Neural cell (in vitro differentiated cells): Measurements from ENCODE around the gene PRKCG. TPM values are rescaled to one million over a fixed set of nuclear protein-coding genes. Genes with fewer than 3 reads are reported as not detected.

Experiments
- H2AFZ ChIP-seq: fragments of 200-600, 300-800 bp; sonication (generic), shearing (Covaris generic); 2 replicates; pipeline ENCODE4 v1.6.0; 2014; ENCODE audit warnings: low read depth, mild to moderate bottlenecking, antibody characterized with exemption, low read length, moderate library complexity
- H3F3A ChIP-seq: fragments of 200-600 bp; shearing (Covaris generic); 2 replicates; pipeline ENCODE4 v1.6.1; 2016; ENCODE audit warnings: mild to moderate bottlenecking, moderate library complexity, mixed read lengths, antibody characterized with exemption, low read length; ENCODE audit not compliant: insufficient read depth, poor library complexity, severe bottlenecking
- H3K27ac ChIP-seq: fragments of 200-600, 300-800 bp; sonication (generic), shearing (Covaris generic); 2 replicates; pipeline ENCODE4 v1.5.1; 2014; ENCODE audit warnings: mild to moderate bottlenecking, low read length, moderate library complexity
- H3K27me3 ChIP-seq: fragments of 300-800, 200-600 bp; sonication (generic), shearing (Covaris generic); 2 replicates; pipeline ENCODE4 v1.6.0; 2014; ENCODE audit warnings: mild to moderate bottlenecking, low read depth, low read length, moderate library complexity; ENCODE audit not compliant: insufficient read depth
- H3K36me3 ChIP-seq: fragments of 300-800, 200-600 bp; sonication (generic), shearing (Covaris generic); 2 replicates; pipeline ENCODE4 v1.5.1; 2014; ENCODE audit warnings: mild to moderate bottlenecking, antibody characterized with exemption, low read length, moderate library complexity; ENCODE audit not compliant: insufficient read depth
- H3K4me2 ChIP-seq: fragments of 300-800, 200-600 bp; sonication (generic), shearing (Covaris generic); 2 replicates; pipeline ENCODE4 v1.6.0; 2014; ENCODE audit warnings: mild to moderate bottlenecking, low read length
- H3K4me3 ChIP-seq: fragments of 300-800, 200-600 bp; sonication (generic), shearing (Covaris generic); 2 replicates; pipeline ENCODE4 v1.5.1; 2014; ENCODE audit warnings: mild to moderate bottlenecking, low read length, moderate library complexity
- H3K79me2 ChIP-seq: fragments of 200-600 bp; shearing (Covaris generic); replicated peaks from 2 replicates; pipeline ENCODE4 v1.6.0; 2014; ENCODE audit warnings: mild to moderate bottlenecking, low read length, moderate library complexity; ENCODE audit not compliant: insufficient read depth
- H3K9ac ChIP-seq: fragments of 300-800, 200-600 bp; sonication (generic), shearing (Covaris generic); 2 replicates; pipeline ENCODE4 v1.6.1; 2016; ENCODE audit warnings: mild to moderate bottlenecking, low read length, mixed read lengths
- H3K9me2 ChIP-seq: fragments of 200-600 bp; shearing (Covaris generic); 2 replicates; pipeline ENCODE4 v1.6.1; 2016; ENCODE audit warnings: mild to moderate bottlenecking, low read length, mixed read lengths; ENCODE audit not compliant: insufficient read depth
- H3K9me3 ChIP-seq: fragments of 200-600, 300-800 bp; sonication (generic), shearing (Covaris generic); 2 replicates; pipeline ENCODE4 v1.6.1; 2016; ENCODE audit warnings: mild to moderate bottlenecking, mixed run types, low read length, moderate library complexity, mixed read lengths
- H4K20me1 ChIP-seq: fragments of 200-600 bp; shearing (Covaris generic); 2 replicates; pipeline ENCODE4 v1.6.1; 2016; ENCODE audit warnings: mild to moderate bottlenecking, mixed run types; ENCODE audit not compliant: insufficient read depth
- EP300 ChIP-seq: fragments of 450-650 bp; conservative IDR thresholded peaks from 2 replicates; pipeline ENCODE4 v1.6.1; 2014; ENCODE audit warnings: antibody characterized with exemption, mild to moderate bottlenecking, moderate library complexity; ENCODE audit not compliant: poor library complexity, severe bottlenecking
- EZH2 ChIP-seq: fragments of 200-600, 300-800 bp; shearing (Covaris generic), sonication (generic); IDR thresholded peaks from 2 replicates; pipeline ENCODE4 v1.6.1; 2014; ENCODE audit warnings: antibody characterized with exemption, low read length, borderline replicate concordance, mild to moderate bottlenecking; ENCODE audit not compliant: insufficient read depth, poor library complexity, severe bottlenecking
- MXI1 ChIP-seq: fragments of 450-650 bp; conservative IDR thresholded peaks from 2 replicates; pipeline ENCODE4 v1.6.1; 2014; ENCODE audit warnings: antibody characterized with exemption, mild to moderate bottlenecking; ENCODE audit not compliant: poor library complexity, severe bottlenecking
- POLR2AphosphoS5 ChIP-seq: IDR thresholded peaks from 2 replicates; pipeline ENCODE4 v1.6.1; 2012
- RAD21 ChIP-seq: fragments of 450-650 bp; conservative IDR thresholded peaks from 2 replicates; pipeline ENCODE4 v1.6.1; 2014; ENCODE audit warnings: antibody characterized with exemption, mild to moderate bottlenecking, moderate library complexity
- SMC3 ChIP-seq: fragments of 450-650 bp; conservative IDR thresholded peaks from 2 replicates; pipeline ENCODE4 v1.6.1; 2014; ENCODE audit warnings: antibody characterized with exemption, mild to moderate bottlenecking, moderate library complexity; ENCODE audit not compliant: poor library complexity
- TAF1 ChIP-seq: IDR thresholded peaks from 2 replicates; pipeline ENCODE4 v1.6.1; 2012; ENCODE audit warnings: low read depth
- polyA plus RNA-seq: library from polyadenylated mRNA; depleted of rRNA; stranded (reverse); fragments of >200 nt; gene quantifications from 2 replicates; pipeline ENCODE4 v1.2.3, GENCODE V29; 2014
- TF ChIP-seq, protein P1 (sequence below): IDR thresholded peaks from 2 replicates; pipeline ENCODE4 v1.6.1; 2012; ENCODE audit warnings: borderline replicate concordance
- TF ChIP-seq, protein P2 (sequence below): fragments of 450-650 bp; IDR thresholded peaks from 2 replicates; pipeline ENCODE4 v1.5.1; 2014; ENCODE audit warnings: antibody characterized with exemption, mild to moderate bottlenecking, moderate library complexity; ENCODE audit not compliant: poor library complexity, severe bottlenecking

PRKCG gene
- polyA plus RNA-seq, 1 donor from 2014 or later = 0.99 TPM

DNA sequence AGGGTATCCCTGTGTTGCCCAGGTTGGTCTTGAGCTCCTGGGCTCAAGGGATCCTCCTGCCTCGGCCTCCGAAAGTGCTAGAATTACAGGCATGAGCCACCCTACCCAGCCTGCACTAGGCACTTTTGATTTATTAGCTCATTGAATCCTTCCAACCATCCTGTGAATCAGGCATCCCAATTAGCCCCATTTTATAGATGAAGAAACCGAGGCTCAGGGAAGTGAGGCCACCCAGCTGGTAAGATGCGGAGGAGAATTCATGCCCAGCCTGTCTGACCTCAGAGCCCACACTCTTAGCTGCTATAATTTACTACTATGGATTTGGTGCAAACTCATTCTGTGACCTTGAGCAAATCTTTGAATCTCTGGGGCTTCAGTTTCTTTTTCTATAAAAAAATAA lies 62.9 kb downstream of the PRKCG start:
- Histone ChIP-seq H3K36me3 (no peaks in the 10 kb centered on the region), H2AFZ (no peak overlapping the region), H3K27me3 (no peaks in the 10 kb centered on the region), H3K79me2 (no peaks in the 10 kb centered on the region), H3K9ac (no peak overlapping the region), H3K4me2 (no peak overlapping the region), H3K9me2 (no peaks in the 10 kb centered on the region), H3K4me3 (no peak overlapping the region), H3K9me3 (no peaks in the 10 kb centered on the region), H3K27ac (no peak overlapping the region), H3F3A (no peaks in the 10 kb centered on the region), H4K20me1 (no peaks in the 10 kb centered on the region)
- TF ChIP-seq EZH2 (no peak), TAF1 (no peak)

DNA sequence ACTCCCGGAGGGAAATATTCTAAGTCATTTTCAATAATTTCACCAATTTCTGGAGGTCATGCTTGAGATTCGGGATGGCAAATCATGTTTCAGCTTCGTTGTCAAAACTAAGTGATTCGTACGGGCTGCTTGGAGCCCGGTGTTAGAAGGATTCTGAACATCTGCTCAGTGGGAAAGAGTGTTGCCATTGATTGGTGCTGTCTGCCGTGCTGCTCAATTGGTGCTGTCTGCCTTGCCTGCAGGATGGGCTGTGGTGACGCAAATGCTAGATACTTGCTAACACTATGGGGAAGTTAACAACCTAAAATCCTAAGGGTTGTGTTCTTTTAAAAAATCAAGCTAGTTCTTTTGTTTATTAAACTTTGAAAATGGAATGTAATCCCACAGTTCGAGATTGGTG lies 63.4 kb downstream of the PRKCG start:
- no peaks in the 10 kb centered on the region for H3F3A ChIP-seq
- H3K4me3 ChIP-seq = no peak overlapping the region
- H3K9me2 ChIP-seq = no peaks in the 10 kb centered on the region
- no peak overlapping the region for H3K27ac ChIP-seq
- H4K20me1 ChIP-seq = no peaks in the 10 kb centered on the region
- H3K79me2 ChIP-seq = no peaks in the 10 kb centered on the region
- TF ChIP-seq, protein P1, sequence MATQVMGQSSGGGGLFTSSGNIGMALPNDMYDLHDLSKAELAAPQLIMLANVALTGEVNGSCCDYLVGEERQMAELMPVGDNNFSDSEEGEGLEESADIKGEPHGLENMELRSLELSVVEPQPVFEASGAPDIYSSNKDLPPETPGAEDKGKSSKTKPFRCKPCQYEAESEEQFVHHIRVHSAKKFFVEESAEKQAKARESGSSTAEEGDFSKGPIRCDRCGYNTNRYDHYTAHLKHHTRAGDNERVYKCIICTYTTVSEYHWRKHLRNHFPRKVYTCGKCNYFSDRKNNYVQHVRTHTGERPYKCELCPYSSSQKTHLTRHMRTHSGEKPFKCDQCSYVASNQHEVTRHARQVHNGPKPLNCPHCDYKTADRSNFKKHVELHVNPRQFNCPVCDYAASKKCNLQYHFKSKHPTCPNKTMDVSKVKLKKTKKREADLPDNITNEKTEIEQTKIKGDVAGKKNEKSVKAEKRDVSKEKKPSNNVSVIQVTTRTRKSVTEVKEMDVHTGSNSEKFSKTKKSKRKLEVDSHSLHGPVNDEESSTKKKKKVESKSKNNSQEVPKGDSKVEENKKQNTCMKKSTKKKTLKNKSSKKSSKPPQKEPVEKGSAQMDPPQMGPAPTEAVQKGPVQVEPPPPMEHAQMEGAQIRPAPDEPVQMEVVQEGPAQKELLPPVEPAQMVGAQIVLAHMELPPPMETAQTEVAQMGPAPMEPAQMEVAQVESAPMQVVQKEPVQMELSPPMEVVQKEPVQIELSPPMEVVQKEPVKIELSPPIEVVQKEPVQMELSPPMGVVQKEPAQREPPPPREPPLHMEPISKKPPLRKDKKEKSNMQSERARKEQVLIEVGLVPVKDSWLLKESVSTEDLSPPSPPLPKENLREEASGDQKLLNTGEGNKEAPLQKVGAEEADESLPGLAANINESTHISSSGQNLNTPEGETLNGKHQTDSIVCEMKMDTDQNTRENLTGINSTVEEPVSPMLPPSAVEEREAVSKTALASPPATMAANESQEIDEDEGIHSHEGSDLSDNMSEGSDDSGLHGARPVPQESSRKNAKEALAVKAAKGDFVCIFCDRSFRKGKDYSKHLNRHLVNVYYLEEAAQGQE = no peak
- no peak for TF ChIP-seq EZH2
- TF ChIP-seq RAD21 = no peak
- no peak for TF ChIP-seq SMC3
- no peak for TF ChIP-seq TAF1
- TF ChIP-seq MXI1 = no peak
- TF ChIP-seq POLR2AphosphoS5 = no peak
- no peak for TF ChIP-seq EP300
- no peaks in the 10 kb centered on the region for H3K27me3 ChIP-seq
- no peak overlapping the region for H3K9ac ChIP-seq
- no peak overlapping the region for H3K4me2 ChIP-seq
- no peaks in the 10 kb centered on the region for H3K9me3 ChIP-seq
- H3K36me3 ChIP-seq = no peaks in the 10 kb centered on the region
- no peak overlapping the region for H2AFZ ChIP-seq

DNA sequence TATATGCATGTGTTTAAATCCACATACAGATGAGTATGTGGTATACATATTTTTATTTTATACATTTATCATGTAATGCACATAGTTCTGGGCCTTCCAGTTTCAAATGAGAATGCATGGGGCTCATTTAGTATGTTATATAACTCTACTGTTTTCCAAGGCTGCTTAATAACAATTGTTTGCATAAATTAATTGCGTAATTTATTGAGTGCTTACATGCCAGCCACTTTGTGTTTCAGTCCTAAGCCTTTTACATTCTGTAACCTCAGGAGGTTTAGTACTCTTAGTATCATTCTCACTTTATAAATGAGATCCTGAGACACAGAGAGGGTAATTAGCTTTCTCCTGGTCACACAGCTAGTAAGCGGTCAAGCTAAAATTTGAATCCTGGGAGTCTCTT lies 64.0 kb downstream of the PRKCG start:
- H3K4me3 ChIP-seq = no peak overlapping the region

More for the DNA sequence above, 64.0 kb downstream of the PRKCG start:
- TF ChIP-seq MXI1 (no peak), RAD21 (no peak), TAF1 (no peak), EP300 (no peak), POLR2AphosphoS5 (no peak), SMC3 (no peak), EZH2 (no peak)
- TF ChIP-seq, protein P2, sequence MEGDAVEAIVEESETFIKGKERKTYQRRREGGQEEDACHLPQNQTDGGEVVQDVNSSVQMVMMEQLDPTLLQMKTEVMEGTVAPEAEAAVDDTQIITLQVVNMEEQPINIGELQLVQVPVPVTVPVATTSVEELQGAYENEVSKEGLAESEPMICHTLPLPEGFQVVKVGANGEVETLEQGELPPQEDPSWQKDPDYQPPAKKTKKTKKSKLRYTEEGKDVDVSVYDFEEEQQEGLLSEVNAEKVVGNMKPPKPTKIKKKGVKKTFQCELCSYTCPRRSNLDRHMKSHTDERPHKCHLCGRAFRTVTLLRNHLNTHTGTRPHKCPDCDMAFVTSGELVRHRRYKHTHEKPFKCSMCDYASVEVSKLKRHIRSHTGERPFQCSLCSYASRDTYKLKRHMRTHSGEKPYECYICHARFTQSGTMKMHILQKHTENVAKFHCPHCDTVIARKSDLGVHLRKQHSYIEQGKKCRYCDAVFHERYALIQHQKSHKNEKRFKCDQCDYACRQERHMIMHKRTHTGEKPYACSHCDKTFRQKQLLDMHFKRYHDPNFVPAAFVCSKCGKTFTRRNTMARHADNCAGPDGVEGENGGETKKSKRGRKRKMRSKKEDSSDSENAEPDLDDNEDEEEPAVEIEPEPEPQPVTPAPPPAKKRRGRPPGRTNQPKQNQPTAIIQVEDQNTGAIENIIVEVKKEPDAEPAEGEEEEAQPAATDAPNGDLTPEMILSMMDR = no peak
- TF ChIP-seq, protein P1 = no peak
- H3K79me2 ChIP-seq = no peaks in the 10 kb centered on the region
- no peaks in the 10 kb centered on the region for H3K9me2 ChIP-seq
- H3K4me2 ChIP-seq = no peak overlapping the region
- no peaks in the 10 kb centered on the region for H3K27me3 ChIP-seq
- no peaks in the 10 kb centered on the region for H3K9me3 ChIP-seq
- no peaks in the 10 kb centered on the region for H3F3A ChIP-seq
- no peak overlapping the region for H3K9ac ChIP-seq
- H3K27ac ChIP-seq = no peak overlapping the region
- no peaks in the 10 kb centered on the region for H3K36me3 ChIP-seq
- no peak overlapping the region for H2AFZ ChIP-seq
- no peaks in the 10 kb centered on the region for H4K20me1 ChIP-seq
